ENCODE results near the gene USP32.
"Not testable (repeated sequence)": the region's sequence is repeated elsewhere in the genome, so short reads cannot be mapped to it uniquely, and the experiment has no call there.

Gene USP32

GRCh38 chr17:60348616-60349015, 43.3 kb downstream of the USP32 start:
- no peak for DNase-seq (ENCODE audit: low read depth in 2 of 2)
- no peak overlapping the region for H3K4me3 ChIP-seq (replicated peaks in 1 of 2; ENCODE audit: low read depth in 2 of 2, low read length in 2 of 2)
- TF ChIP-seq, protein P1, sequence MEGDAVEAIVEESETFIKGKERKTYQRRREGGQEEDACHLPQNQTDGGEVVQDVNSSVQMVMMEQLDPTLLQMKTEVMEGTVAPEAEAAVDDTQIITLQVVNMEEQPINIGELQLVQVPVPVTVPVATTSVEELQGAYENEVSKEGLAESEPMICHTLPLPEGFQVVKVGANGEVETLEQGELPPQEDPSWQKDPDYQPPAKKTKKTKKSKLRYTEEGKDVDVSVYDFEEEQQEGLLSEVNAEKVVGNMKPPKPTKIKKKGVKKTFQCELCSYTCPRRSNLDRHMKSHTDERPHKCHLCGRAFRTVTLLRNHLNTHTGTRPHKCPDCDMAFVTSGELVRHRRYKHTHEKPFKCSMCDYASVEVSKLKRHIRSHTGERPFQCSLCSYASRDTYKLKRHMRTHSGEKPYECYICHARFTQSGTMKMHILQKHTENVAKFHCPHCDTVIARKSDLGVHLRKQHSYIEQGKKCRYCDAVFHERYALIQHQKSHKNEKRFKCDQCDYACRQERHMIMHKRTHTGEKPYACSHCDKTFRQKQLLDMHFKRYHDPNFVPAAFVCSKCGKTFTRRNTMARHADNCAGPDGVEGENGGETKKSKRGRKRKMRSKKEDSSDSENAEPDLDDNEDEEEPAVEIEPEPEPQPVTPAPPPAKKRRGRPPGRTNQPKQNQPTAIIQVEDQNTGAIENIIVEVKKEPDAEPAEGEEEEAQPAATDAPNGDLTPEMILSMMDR (IDR thresholded peaks at IDR 0.05; ENCODE audit: low read depth, low read length) = no peak

DNA sequence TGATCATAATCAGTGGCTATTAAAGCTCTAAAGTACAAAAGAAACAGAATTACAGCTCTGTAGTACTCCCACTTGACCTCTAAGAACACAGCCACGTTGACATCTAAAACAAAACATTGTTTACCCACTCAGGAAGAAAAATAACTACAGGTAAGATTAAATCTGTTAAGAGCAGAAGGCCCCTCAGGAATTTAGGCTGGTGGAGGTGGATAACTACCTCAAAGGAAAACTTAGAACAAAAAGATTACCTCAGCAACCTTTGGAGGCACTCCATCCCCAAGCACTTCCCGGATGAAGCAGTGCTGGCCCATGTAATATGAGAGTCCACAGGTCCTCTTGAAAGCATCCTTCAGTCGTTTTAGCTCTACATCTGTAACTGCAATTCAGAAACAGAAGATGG, 46.7 kb downstream of the USP32 start:
- no peak for DNase-seq (ENCODE audit: low read depth in 2 of 2)
- no peak overlapping the region for H3K4me3 ChIP-seq (replicated peaks in 1 of 2; ENCODE audit: low read depth in 2 of 2, low read length in 2 of 2)
- TF ChIP-seq, protein P1 (IDR thresholded peaks at IDR 0.05; ENCODE audit: low read depth, low read length) = no peak

DNA sequence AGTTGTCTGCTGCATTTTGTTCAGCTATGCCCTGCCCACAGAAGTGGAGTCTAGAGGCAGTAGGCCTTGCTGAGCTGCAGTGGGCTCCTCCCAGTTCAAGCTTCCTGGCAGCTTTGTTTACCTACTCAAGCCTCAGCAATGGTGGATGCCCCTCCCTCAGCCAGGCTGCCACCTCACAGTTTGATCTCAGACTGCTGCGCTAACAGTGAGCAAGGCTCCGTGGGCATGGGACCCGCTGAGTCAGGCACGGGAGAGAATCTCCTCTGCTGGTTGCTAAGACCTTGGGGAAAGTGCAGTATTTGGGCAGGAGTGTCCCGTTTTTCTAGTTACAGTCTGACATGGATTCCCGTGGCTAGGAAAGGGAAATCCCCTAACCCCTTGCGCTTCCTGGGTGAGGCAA, 49.4 kb downstream of the USP32 start:
- not testable (repeated sequence) for DNase-seq (ENCODE audit: low read depth in 2 of 2); H3K4me3 ChIP-seq (replicated peaks in 1 of 2; ENCODE audit: low read depth in 2 of 2, low read length in 2 of 2)

DNA sequence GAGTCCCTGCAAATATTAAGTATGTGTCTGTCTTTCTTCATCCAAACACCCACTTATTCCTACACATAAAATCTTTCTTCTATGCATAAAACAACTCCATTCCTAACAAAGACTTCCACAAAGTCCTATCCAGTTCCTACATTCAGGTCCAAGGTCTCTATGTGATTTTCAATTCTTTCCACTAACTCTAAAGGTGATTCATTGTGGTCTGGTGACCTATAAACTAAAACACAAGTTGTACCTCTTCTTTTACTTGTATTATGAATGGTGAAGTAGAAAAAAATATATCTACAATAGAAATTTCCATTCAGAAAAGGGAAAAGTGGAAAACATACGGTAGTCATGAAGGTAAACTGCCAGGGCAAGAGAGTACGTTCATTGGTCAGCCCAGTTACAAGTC, 56.6 kb downstream of the USP32 start:
- DNase-seq (ENCODE audit: low read depth in 2 of 2) = no peak
- no peak overlapping the region for H3K4me3 ChIP-seq (replicated peaks in 1 of 2; ENCODE audit: low read depth in 2 of 2, low read length in 2 of 2)
- TF ChIP-seq, protein P1 (IDR thresholded peaks at IDR 0.05; ENCODE audit: low read depth, low read length) = no peak

DNA sequence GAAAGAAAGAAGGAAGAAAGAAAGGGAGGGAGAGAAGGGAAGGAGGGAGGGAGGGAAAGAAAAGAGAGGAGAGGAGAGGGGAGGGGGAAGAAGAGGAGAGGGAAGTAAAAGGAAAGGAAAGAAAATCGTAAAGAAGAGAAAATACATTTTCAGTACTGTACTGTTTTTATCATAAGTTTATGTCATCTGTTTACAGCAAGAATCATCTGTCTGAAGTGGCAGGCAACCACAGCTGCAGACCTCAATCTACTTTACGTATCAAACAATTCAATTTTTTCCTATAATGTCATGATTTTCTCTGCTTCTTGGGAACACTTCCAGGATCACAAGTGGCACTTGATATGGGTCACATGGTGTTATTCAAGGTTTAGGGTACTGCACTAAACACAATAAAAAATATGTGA, 58.3 kb downstream of the USP32 start:
- no peak overlapping the region for H3K4me3 ChIP-seq (replicated peaks in 1 of 2; ENCODE audit: low read depth in 2 of 2, low read length in 2 of 2)
- TF ChIP-seq, protein P1 (IDR thresholded peaks at IDR 0.05; ENCODE audit: low read depth, low read length) = no peak
- DNase-seq (ENCODE audit: low read depth in 2 of 2) = peak in 1 of 2 donors; percentile 20

DNA sequence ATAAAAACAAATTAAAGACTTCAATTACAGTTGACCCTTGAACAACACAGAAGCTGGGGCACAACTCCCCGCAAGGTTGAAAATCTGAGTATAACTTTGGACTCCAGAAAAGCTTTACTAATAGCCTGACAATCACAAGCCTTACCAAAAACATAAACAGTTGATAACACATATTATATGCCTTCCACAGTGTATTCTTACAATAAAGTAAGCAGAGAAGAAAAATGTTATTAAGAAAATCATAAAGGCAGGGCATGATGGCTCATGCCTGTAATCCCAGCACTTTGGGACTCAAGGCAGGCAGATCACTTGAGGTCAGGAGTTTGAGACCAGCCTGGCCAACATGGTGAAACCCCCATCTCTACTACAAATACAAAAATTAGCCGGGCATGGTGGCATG, 58.9 kb downstream of the USP32 start:
- not testable (repeated sequence) for DNase-seq (ENCODE audit: low read depth in 2 of 2); H3K4me3 ChIP-seq (replicated peaks in 1 of 2; ENCODE audit: low read depth in 2 of 2, low read length in 2 of 2)

DNA sequence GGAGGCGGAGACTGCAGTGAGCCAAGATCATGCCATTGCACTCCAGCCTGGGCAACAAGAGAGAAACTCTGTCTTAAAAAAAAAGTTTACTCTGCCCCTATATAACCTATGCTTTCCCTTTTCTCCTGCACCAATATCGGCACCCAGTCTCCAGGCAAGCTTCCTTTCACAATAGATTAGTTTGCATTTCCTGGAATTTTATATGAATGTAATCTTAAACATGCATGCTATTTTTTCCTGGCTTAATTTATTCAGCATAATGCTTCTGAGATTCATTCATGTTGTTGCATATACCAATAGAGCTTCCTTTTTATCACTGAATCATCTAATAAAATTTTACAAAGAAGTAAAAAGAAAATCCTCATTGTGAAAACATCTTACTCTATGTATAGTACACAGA, 59.4 kb downstream of the USP32 start:
- DNase-seq (ENCODE audit: low read depth in 2 of 2) = peak in 1 of 2 donors; percentile 27
- TF ChIP-seq, protein P1 (IDR thresholded peaks at IDR 0.05; ENCODE audit: low read depth, low read length) = no peak

DNA sequence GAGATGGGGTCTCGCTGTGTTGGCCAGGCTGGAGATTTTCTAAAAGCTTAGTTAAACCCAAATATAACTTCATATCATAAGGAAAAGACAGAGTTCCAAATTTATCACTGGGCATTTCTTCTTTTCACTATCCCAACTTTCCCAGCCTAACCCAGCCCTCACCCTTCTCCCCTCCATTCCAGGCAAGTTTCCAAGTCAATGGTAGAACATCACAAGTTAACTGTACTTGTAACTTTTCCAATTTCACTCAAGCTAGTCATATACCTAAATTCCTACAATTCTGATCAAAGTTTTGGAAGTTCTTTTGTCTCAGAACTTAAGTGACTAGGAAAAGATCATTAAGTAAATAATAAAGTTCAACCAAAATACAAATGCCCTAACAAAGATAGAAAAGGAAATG, 61.2 kb downstream of the USP32 start:
- H3K4me3 ChIP-seq (replicated peaks in 1 of 2; ENCODE audit: low read depth in 2 of 2, low read length in 2 of 2) = no peak overlapping the region
- DNase-seq (ENCODE audit: low read depth in 2 of 2) = peak in 1 of 2 donors; percentile 72
- TF ChIP-seq, protein P1 (IDR thresholded peaks at IDR 0.05; ENCODE audit: low read depth, low read length) = no peak

More for the DNA sequence above, 59.4 kb downstream of the USP32 start:
- H3K4me3 ChIP-seq (replicated peaks in 1 of 2; ENCODE audit: low read depth in 2 of 2, low read length in 2 of 2) = no peak overlapping the region
